BJ (cell line): ENCODE measurements around the gene DNASE1L3. TPM values are rescaled to one million over a fixed set of nuclear protein-coding genes. Genes with fewer than 3 reads are reported as not detected.
"Not testable (repeated sequence)": the region's sequence is repeated elsewhere in the genome, so short reads cannot be mapped to it uniquely, and the experiment has no call there.

Experiments used
- CTCF ChIA-PET: fragments of 350-600 bp; formaldehyde crosslinking; extraction: SDS; loops from one replicate; lab custom pipeline; 2021; ENCODE audit warnings: antibody characterized with exemption, inconsistent platforms; lab: Yijun Ruan, JAX
- POLR2A ChIA-PET: fragments of 300-600 bp; sonication (Branson Sonifier 250); formaldehyde crosslinking; extraction: SDS; loops from one replicate; lab custom pipeline; 2021; ENCODE audit warnings: antibody characterized with exemption; lab: Charles Lee
- DNase-seq: peaks from one replicate; pipeline ENCODE4 v3.0.0-alpha.2; 2011; ENCODE audit warnings: low read depth
- H3K27me3 ChIP-seq: 2 replicates; pipeline ENCODE4 v1.6.0; 2011; ENCODE audit warnings: low read length; ENCODE audit not compliant: control insufficient read depth, insufficient read depth
- H3K36me3 ChIP-seq: 2 replicates; pipeline ENCODE4 v1.5.1; 2011; ENCODE audit warnings: low read length; ENCODE audit not compliant: control insufficient read depth, insufficient read depth
- H3K4me3 ChIP-seq: 2 replicates; pipeline ENCODE4 v1.5.1; 2011; ENCODE audit warnings: low read depth, mild to moderate bottlenecking, control low read depth, low read length
- CTCF ChIP-seq: IDR thresholded peaks from 2 replicates; pipeline ENCODE4 v1.5.1; 2011; ENCODE audit warnings: low read depth, mild to moderate bottlenecking, control low read depth, inconsistent platforms, low read length, moderate library complexity; ENCODE audit not compliant: insufficient read depth
- polyA plus RNA-seq: library from polyadenylated mRNA; depleted of rRNA; stranded (reverse); fragments of >200 nt; gene quantifications from 2 replicates; pipeline ENCODE4 v1.2.3, GENCODE V29; 2011

DNASE1L3 gene
- polyA plus RNA-seq, 1 experiment, result not detected

GRCh38 chr3:58246148-58247047 lies 35.6 kb upstream of the DNASE1L3 start:
- ChIA-PET POLR2A (no interaction called here), CTCF (no interaction called here)
- Histone ChIP-seq H3K27me3 (no peaks in the 10 kb centered on the region), H3K36me3 (no peaks in the 10 kb centered on the region), H3K4me3 (no peak overlapping the region)
- TF ChIP-seq CTCF, result no peak
- no peak for DNase-seq

DNA sequence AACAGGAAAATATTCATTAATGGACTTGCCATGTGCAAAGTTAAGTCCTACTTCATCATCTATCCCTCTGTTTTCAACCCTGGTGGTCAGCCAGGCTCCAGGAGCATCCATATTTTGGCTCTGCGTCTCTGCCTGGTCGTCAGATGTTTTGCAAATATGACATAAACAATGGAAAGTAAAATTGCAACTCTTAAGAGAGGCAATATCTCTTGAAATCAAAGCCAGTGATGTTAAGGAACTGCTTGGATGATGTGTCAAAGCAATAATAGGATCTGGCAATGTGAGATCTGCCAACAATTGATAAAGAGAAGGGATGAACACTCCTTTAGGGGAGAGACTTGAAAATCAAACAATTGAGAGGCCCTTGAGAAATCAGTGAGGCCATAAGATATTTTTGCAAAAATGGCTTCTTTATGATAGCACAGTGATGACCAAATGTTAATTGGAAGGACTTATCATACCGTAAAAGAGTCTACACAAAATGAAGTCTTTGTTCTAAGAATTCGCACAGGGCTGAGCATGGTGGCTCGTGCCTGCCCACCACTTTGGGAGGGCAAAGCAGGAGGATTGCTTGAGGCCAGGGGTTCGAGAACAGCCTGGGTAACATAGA lies 33.3 kb upstream of the DNASE1L3 start:
- ChIA-PET POLR2A (no interaction called here), CTCF (no interaction called here)
- Histone ChIP-seq H3K4me3 (no peak overlapping the region), H3K27me3 (no peaks in the 10 kb centered on the region), H3K36me3 (no peaks in the 10 kb centered on the region)
- DNase-seq, result no peak
- no peak for TF ChIP-seq CTCF

DNA sequence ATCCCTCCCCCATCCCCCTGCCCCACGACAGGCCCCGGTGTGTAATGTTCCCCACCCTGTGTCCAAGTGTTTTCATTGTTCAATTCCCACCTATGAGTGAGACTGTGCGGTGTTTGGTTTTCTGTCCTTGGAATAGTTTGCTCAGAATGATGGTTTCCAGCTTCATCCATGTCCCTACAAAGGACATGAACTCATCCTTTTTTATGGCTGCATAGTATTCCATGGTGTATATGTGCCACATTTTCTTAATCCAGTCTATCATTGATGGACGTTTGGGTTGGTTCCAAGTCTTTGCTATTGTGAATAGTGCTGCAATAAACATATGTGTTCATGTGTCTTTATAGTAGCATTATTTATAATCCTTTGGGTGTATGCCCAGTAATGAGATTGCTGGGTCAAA lies 32.1 kb upstream of the DNASE1L3 start:
- not testable (repeated sequence) for H3K4me3 ChIP-seq, H3K36me3 ChIP-seq
- CTCF ChIA-PET, result interaction anchor here (1.6 kb wide), 1 partner anchor 65 kb away, joined by 9 read pairs; no protein-coding TSS in a partner anchor

GRCh38 chr3:58242340-58242739 lies 31.6 kb upstream of the DNASE1L3 start:
- no peaks in the 10 kb centered on the region for H3K27me3 ChIP-seq
- no peak overlapping the region for H3K4me3 ChIP-seq
- no peaks in the 10 kb centered on the region for H3K36me3 ChIP-seq
- CTCF ChIA-PET, result interaction anchor here (0.7 to 1.9 kb wide), 4 partner anchors 8 to 64 kb away, joined by 3 to 9 read pairs (median 5); no protein-coding TSS in a partner anchor
- no peak for TF ChIP-seq CTCF
- POLR2A ChIA-PET, result no interaction called here
- no peak for DNase-seq

More for the DNA sequence above, 32.1 kb upstream of the DNASE1L3 start:
- POLR2A ChIA-PET, H3K27me3 ChIP-seq, DNase-seq: not testable (repeated sequence)

GRCh38 chr3:58241306-58242044 lies 30.7 kb upstream of the DNASE1L3 start:
- ChIA-PET CTCF (interaction anchor here (1.1 to 1.9 kb wide), 3 partner anchors 9 to 64 kb away, joined by 4 to 9 read pairs (median 6); no protein-coding TSS in a partner anchor), POLR2A (no interaction called here)
- no peaks in the 10 kb centered on the region for H3K36me3 ChIP-seq
- no peak for DNase-seq
- no peak for TF ChIP-seq CTCF
- no peaks in the 10 kb centered on the region for H3K27me3 ChIP-seq
- H3K4me3 ChIP-seq, result no peak overlapping the region
